ENCODE results near the gene CCDC107.

GRCh38 chr9:35646153-35646532 lies 11.9 kb upstream of the CCDC107 start:
- TF ChIP-seq YEATS2 (CRISPR knock-in tag; IDR thresholded peaks at IDR 0.05; ENCODE audit: borderline replicate concordance) (no peak), FOXA1 (IDR thresholded peaks at IDR 0.05) (no peak), FOXA1 (CRISPR knock-in tag; IDR thresholded peaks at IDR 0.05) (no peak), HNRNPK (IDR thresholded peaks at IDR 0.05; ENCODE audit: low read depth, low read length, poor library complexity, severe bottlenecking) (no peak), ZNF713 (CRISPR knock-in tag; IDR thresholded peaks at IDR 0.05) (no peak), CAMTA2 (CRISPR knock-in tag; IDR thresholded peaks at IDR 0.05; ENCODE audit: borderline replicate concordance) (no peak), CCAR2 (optimal IDR thresholded peaks at IDR 0.05; ENCODE audit: low read depth, low read length) (no peak), ZNF574 (CRISPR knock-in tag; IDR thresholded peaks at IDR 0.05) (no peak), CTCF (CRISPR knock-in tag; IDR thresholded peaks at IDR 0.05) (no peak), ZNF3 (CRISPR knock-in tag; IDR thresholded peaks at IDR 0.05) (no peak), SMAD3 (CRISPR knock-in tag; IDR thresholded peaks at IDR 0.05) (no peak), ZNF18 (CRISPR knock-in tag; IDR thresholded peaks at IDR 0.05; ENCODE audit: insufficient replicate concordance) (no peak)
